Esophagus squamous epithelium (tissue), 5 donors: ENCODE data around the gene MYORG. TPM values are rescaled to one million over a fixed set of nuclear protein-coding genes. Genes with fewer than 3 reads are reported as not detected.

ENCODE experiments used
- DNase-seq: peaks from one replicate; lab custom pipeline; 2025; lab: John Stamatoyannopoulos, UW
- H3K27ac ChIP-seq, 4 donors: fragments of 200-600 bp; sonication (generic); one replicate each; pipeline ENCODE4 v1.5.1; 2016 to 2019; ENCODE audit warnings: mild to moderate bottlenecking in 1 of 4
- H3K27me3 ChIP-seq, 4 donors: fragments of 200-600 bp; sonication (generic); 1 replicate in 3 of 4; 2 replicates in 1 of 4; pipeline versions ENCODE4 v1.5.1 to v1.6.0; 2017 to 2021; ENCODE audit warnings: antibody characterized with exemption in 1 of 4
- H3K36me3 ChIP-seq, 3 donors: fragments of 200-600 bp; sonication (generic); one replicate each; pipeline ENCODE4 v1.5.1; 2016 to 2019
- H3K4me1 ChIP-seq, 3 donors: fragments of 200-600 bp; sonication (generic); one replicate each; pipeline ENCODE4 v1.5.1; 2017 to 2019
- H3K4me3 ChIP-seq, 4 donors: fragments of 200-600 bp; sonication (generic); 1 replicate in 3 of 4; 2 replicates in 1 of 4; pipeline ENCODE4 v1.5.1; 2016 to 2019; ENCODE audit warnings: mild to moderate bottlenecking in 2 of 4, moderate library complexity in 1 of 4
- H3K9me3 ChIP-seq, 3 donors: fragments of 200-600 bp; sonication (generic); one replicate each; pipeline ENCODE4 v1.5.1; 2016 to 2019
- CTCF ChIP-seq, 6 experiments: fragments of 450-650 bp in 4 of 6; fragments of 200-600 bp in 2 of 6; sonication (generic) in 2 of 6; IDR thresholded peaks; one replicate each; pipeline ENCODE4 v1.5.1; 2016 to 2019; ENCODE audit warnings: antibody characterized with exemption in 6 of 6, mild to moderate bottlenecking in 4 of 6, moderate library complexity in 4 of 6
- POLR2A ChIP-seq, 4 donors: fragments of 450-650 bp; IDR thresholded peaks; one replicate each; pipeline ENCODE4 v1.6.1; 2017; ENCODE audit warnings: antibody characterized with exemption in 4 of 4, mild to moderate bottlenecking in 4 of 4, moderate library complexity in 3 of 4
- WGBS, 2 donors: methylation state at CpG; one replicate each; pipeline ENCODE4 v1.1.5; 2018; 5-methylcytosine and 5-hydroxymethylcytosine counted together
- intact Hi-C: fragments of 100-400 bp; cut with DNase I; formaldehyde crosslinking; loops from one replicate; pipeline ENCODE4 v1.15.0; 2022
- total RNA-seq, 4 donors: library from RNA; depleted of rRNA; stranded (reverse); fragments of >200 nt; gene quantifications; one replicate each; pipeline ENCODE4 v1.1.0, GENCODE V29; 2016
- donor health status: DM: yes; HTN: yes; CAD: no.

The MYORG gene
- total RNA-seq, 4 donors from 2014 or later, result 5.3 to 8.8 (median 5.4) TPM

GRCh38 chr9:34396276-34397214 is 19.8 kb upstream of the MYORG start:
- 81 to 83% methylated on average over 7 of the region's 7 CpGs for WGBS, 2 donors
- no peaks in the 10 kb centered on the region for H3K4me1 ChIP-seq
- TF ChIP-seq POLR2A (IDR thresholded peaks at IDR 0.05) (no peak), CTCF (IDR thresholded peaks at IDR 0.05) (no peak)

GRCh38 chr9:34392511-34392910 is 15.8 kb upstream of the MYORG start:
- intact Hi-C loops, result no loop called here
- Histone ChIP-seq H3K27ac (no peak overlapping the region), H3K36me3 (no peaks in the 10 kb centered on the region), H3K4me3 (no peak overlapping the region), H3K27me3 (no peaks in the 10 kb centered on the region), H3K4me1 (no peaks in the 10 kb centered on the region), H3K9me3 (no peaks in the 10 kb centered on the region)
- TF ChIP-seq CTCF (IDR thresholded peaks at IDR 0.05) (no peak), POLR2A (IDR thresholded peaks at IDR 0.05) (no peak)
- WGBS, 2 donors, result 38 to 70% methylated on average over 1 of the region's 1 CpG
- DNase-seq, result no peak

More at GRCh38 chr9:34396276-34397214, 19.8 kb upstream of the MYORG start:
- Histone ChIP-seq H3K9me3 (no peaks in the 10 kb centered on the region), H3K36me3 (peaks cover 10 to 40% (median 13%) of the 10 kb centered on the region in 3 donors), H3K27me3 (no peaks in the 10 kb centered on the region), H3K27ac (no peak overlapping the region), H3K4me3 (no peak overlapping the region)
- DNase-seq, result no peak
- intact Hi-C loops, result no loop called here

- WGBS, 2 donors, result 67 to 80% methylated on average over 1 to 4 of the region's 4 CpGs
- Histone ChIP-seq H3K4me1 (no peaks in the 10 kb centered on the region), H3K27ac (no peak overlapping the region), H3K4me3 (no peak overlapping the region), H3K27me3 (no peaks in the 10 kb centered on the region), H3K36me3 (no peaks in the 10 kb centered on the region), H3K9me3 (no peaks in the 10 kb centered on the region)
- no peak for TF ChIP-seq CTCF (IDR thresholded peaks at IDR 0.05)
- TF ChIP-seq POLR2A (IDR thresholded peaks at IDR 0.05), result no peak
- no peak for DNase-seq
- intact Hi-C loops, result no loop called here
Observed at GRCh38 chr9:34387239-34387638, 10.5 kb upstream of the MYORG start.

GRCh38 chr9:34386656-34387055 is 10.0 kb upstream of the MYORG start:
- H3K27me3 ChIP-seq, result no peaks in the 10 kb centered on the region
- intact Hi-C loops, result no loop called here
- no peaks in the 10 kb centered on the region for H3K4me1 ChIP-seq
- H3K4me3 ChIP-seq, result no peak overlapping the region
- no peaks in the 10 kb centered on the region for H3K9me3 ChIP-seq
- TF ChIP-seq POLR2A (IDR thresholded peaks at IDR 0.05), result no peak
- TF ChIP-seq CTCF (IDR thresholded peaks at IDR 0.05), result no peak
- H3K27ac ChIP-seq, result no peak overlapping the region
- H3K36me3 ChIP-seq, result no peaks in the 10 kb centered on the region
- WGBS, 2 donors, result 66 to 83% methylated on average over 1 to 3 of the region's 3 CpGs
- DNase-seq, result no peak

- Histone ChIP-seq H3K27me3 (no peaks in the 10 kb centered on the region), H3K4me3 (no peak overlapping the region), H3K4me1 (peaks cover 6 to 9% (median 7%) of the 10 kb centered on the region in 3 donors), H3K9me3 (no peaks in the 10 kb centered on the region), H3K36me3 (no peaks in the 10 kb centered on the region), H3K27ac (no peak overlapping the region)
- intact Hi-C loops, result no loop called here
- no peak for TF ChIP-seq POLR2A (IDR thresholded peaks at IDR 0.05)
- 89 to 97% methylated on average over 3 to 6 of the region's 6 CpGs for WGBS, 2 donors
- no peak for DNase-seq
Observed at GRCh38 chr9:34385561-34386230, 9.0 kb upstream of the MYORG start.
